ENCODE results near the gene PAM. TPM values are rescaled to one million over a fixed set of nuclear protein-coding genes. Genes with fewer than 3 reads are reported as not detected.

Gene PAM
- total and polyA plus RNA-seq, 11 donors, result 569 to 1,548 (median 1,087) TPM

GRCh38 chr5:102795526-102795925 lies 40.4 kb downstream of the PAM start:
- no peaks in the 10 kb centered on the region for H3K27me3 ChIP-seq
- peaks cover 10 to 85% (median 46%) of the 10 kb centered on the region in 12 donors for H3K4me1 ChIP-seq
- DNase-seq, result no peak
- no peaks in the 10 kb centered on the region for H3K9me3 ChIP-seq
- 43 to 54% (median 46%) methylated on average over 4 of the region's 4 CpGs for WGBS, 4 donors
- no peak for ATAC-seq
- H3K36me3 ChIP-seq, result no peaks in the 10 kb centered on the region
- TF ChIP-seq CTCF (IDR thresholded peaks at IDR 0.05), result no peak
- TF ChIP-seq POLR2A (IDR thresholded peaks at IDR 0.05), result no peak
- H3K27ac ChIP-seq, result peak overlapping the region; percentile 28 to 75 (median 60)
- peak overlapping the region in 8 of 12 donors; percentile 1 to 29 (median 20) for H3K4me3 ChIP-seq
- intact Hi-C loops (cut with DNase I), result loop anchor here in 6 of 10 donors (5.0 to 10.0 kb wide), 3 partner anchors 67 to 72 kb away; no protein-coding TSS in a partner anchor

- intact Hi-C loops (cut with DNase I), result loop anchor here in 6 of 10 donors (5.0 to 10.0 kb wide), 3 partner anchors 66 to 71 kb away; no protein-coding TSS in a partner anchor
- Histone ChIP-seq H3K36me3 (no peaks in the 10 kb centered on the region), H3K27me3 (no peaks in the 10 kb centered on the region), H3K9me3 (no peaks in the 10 kb centered on the region), H3K27ac (peak overlapping the region; percentile 14 to 75 (median 60)), H3K4me3 (peak overlapping the region in 3 of 12 donors; percentile 19 to 28 (median 20)), H3K4me1 (peaks cover 14 to 84% (median 46%) of the 10 kb centered on the region in 12 donors)
- ATAC-seq, result peak; percentile 20 to 30 (median 22)
- no peak for DNase-seq
- WGBS, 4 donors, result 75 to 95% (median 81%) methylated on average over 2 of the region's 2 CpGs
- TF ChIP-seq POLR2A (IDR thresholded peaks at IDR 0.05) (no peak), CTCF (IDR thresholded peaks at IDR 0.05) (no peak)
Measured at GRCh38 chr5:102796009-102796408, 40.9 kb downstream of the PAM start.

GRCh38 chr5:102796498-102796897 lies 41.4 kb downstream of the PAM start:
- peak overlapping the region in 11 of 12 donors; percentile 7 to 75 (median 58) for H3K27ac ChIP-seq
- ATAC-seq (no peak), DNase-seq (no peak)
- H3K4me1 ChIP-seq, result peaks cover 16 to 80% (median 49%) of the 10 kb centered on the region in 12 donors
- 70 to 74% (median 73%) methylated on average over 2 of the region's 2 CpGs for WGBS, 4 donors
- H3K9me3 ChIP-seq, result no peaks in the 10 kb centered on the region
- H3K27me3 ChIP-seq, result no peaks in the 10 kb centered on the region
- H3K4me3 ChIP-seq, result no peak overlapping the region
- TF ChIP-seq POLR2A (IDR thresholded peaks at IDR 0.05) (no peak), CTCF (IDR thresholded peaks at IDR 0.05) (no peak)
- intact Hi-C loops (cut with DNase I), result loop anchor here in 6 of 10 donors (5.0 to 10.0 kb wide), 3 partner anchors 66 to 71 kb away; no protein-coding TSS in a partner anchor
- H3K36me3 ChIP-seq, result no peaks in the 10 kb centered on the region

GRCh38 chr5:102797322-102797884 lies 42.3 kb downstream of the PAM start:
- ATAC-seq (no peak), DNase-seq (no peak)
- 49 to 64% (median 52%) methylated on average over 1 of the region's 1 CpG for WGBS, 4 donors
- Histone ChIP-seq H3K4me3 (no peak overlapping the region), H3K9me3 (no peaks in the 10 kb centered on the region), H3K27ac (peak overlapping the region in 8 of 12 donors; percentile 3 to 75 (median 60)), H3K27me3 (no peaks in the 10 kb centered on the region), H3K4me1 (peaks cover 16 to 73% (median 46%) of the 10 kb centered on the region in 12 donors), H3K36me3 (no peaks in the 10 kb centered on the region)
- no peak for TF ChIP-seq POLR2A (IDR thresholded peaks at IDR 0.05)
- TF ChIP-seq CTCF (IDR thresholded peaks at IDR 0.05), result no peak
- intact Hi-C loops (cut with DNase I), result loop anchor here in 6 of 10 donors (5.0 to 10.0 kb wide), 3 partner anchors 65 to 70 kb away; no protein-coding TSS in a partner anchor

Data from heart left ventricle (tissue), 16 donors.